Tibial nerve (tissue), 3 donors: ENCODE data around the gene CDC42SE1.

ENCODE experiments used
- CTCF ChIP-seq, 5 experiments: fragments of 200-600 bp in 3 of 5; fragments of 450-650 bp in 2 of 5; sonication (generic) in 3 of 5; IDR thresholded peaks; one replicate each; pipeline ENCODE4 v1.5.1; 2016 to 2019; ENCODE audit warnings: antibody characterized with exemption in 5 of 5, mild to moderate bottlenecking in 3 of 5, moderate library complexity in 2 of 5
- POLR2A ChIP-seq, 2 donors: fragments of 450-650 bp; IDR thresholded peaks; one replicate each; pipeline ENCODE4 v1.6.1; 2017; ENCODE audit warnings: antibody characterized with exemption in 2 of 2, mild to moderate bottlenecking in 2 of 2, moderate library complexity in 2 of 2

- TF ChIP-seq CTCF (IDR thresholded peaks at IDR 0.05) (no peak), POLR2A (IDR thresholded peaks at IDR 0.05) (no peak)
Measured at GRCh38 chr1:151009206-151009587, 50.2 kb downstream of the CDC42SE1 start.
